GM18867 (cell line): ENCODE measurements around the gene CEP89.
"Not testable (repeated sequence)": the region's sequence is repeated elsewhere in the genome, so short reads cannot be mapped to it uniquely, and the experiment has no call there.

Experiments used
- ATAC-seq: cut with Tn5 transposase; IDR thresholded peaks from one replicate; pipeline ENCODE4 v1.9.1; 2021; ENCODE audit warnings: mild to moderate bottlenecking, moderate library complexity; ENCODE audit not compliant: unreplicated experiment

Gene CEP89

DNA sequence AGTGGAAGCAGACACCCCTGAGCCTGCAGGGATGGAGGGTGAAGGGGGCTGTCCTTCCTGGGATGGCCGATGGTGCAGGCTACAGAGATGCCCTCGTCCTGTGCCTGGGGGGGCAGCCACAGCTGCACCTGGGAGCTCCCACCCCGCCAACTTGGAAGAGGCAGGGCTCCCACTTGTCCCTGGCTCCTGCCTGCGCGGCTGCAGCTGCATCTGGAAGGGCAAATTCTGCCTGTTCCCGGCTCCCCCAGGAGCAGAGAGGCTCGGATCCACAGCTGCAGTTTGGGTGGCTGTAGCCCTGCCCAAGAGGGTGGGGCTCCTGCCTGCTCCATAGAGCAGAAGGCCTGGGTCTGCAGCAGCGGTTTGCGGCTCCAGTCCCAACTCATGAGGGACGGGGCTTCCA lies 2.2 kb downstream of the CEP89 start:
- no peak for ATAC-seq

- no peak for ATAC-seq
Measured at GRCh38 chr19:32966750-32967149, 5.0 kb downstream of the CEP89 start.

DNA sequence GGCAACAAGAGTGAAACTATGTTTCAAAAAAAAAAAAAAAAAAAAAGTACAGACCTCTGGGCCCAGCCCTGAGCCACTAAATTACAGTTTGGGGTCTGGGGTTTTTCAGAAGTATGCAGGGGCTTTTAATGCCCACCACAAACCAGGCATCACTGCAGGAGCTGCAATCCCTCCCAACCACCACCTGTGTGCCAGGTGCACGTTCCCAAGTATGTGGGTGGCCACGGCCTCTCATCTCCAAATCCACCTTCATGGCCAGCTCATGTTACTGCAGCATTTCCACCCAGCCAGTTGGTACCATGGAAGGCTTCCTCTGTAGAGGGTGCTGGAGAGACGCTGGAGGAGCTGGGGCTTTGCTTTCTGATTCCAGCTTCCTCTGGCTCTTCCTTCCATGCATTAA lies 26.5 kb downstream of the CEP89 start:
- ATAC-seq: no peak

- not testable (repeated sequence) for ATAC-seq
Measured at GRCh38 chr19:32941273-32941672, 30.5 kb downstream of the CEP89 start.

DNA sequence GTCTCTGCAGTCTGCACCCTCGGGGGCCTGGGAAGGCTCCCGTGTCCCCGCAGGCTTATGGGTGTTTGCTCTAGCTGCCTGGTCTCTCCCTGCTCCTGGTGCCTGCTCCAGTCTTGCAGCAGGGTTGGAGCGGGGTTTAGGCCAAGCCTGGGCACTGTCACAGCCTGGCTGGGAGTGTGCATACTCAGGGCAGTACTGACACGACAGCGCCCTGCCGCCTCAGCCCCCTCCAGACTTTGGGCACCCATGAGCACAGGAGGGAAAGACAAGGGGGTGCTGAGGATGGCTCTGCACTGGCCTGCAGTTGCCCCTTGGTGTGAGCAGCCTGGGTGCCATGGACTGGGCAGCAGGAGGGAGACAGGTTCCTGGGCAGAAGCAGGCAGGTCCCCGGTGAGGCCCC lies 35.7 kb downstream of the CEP89 start:
- no peak for ATAC-seq

- no peak for ATAC-seq
Measured at GRCh38 chr19:32935629-32936028, 36.1 kb downstream of the CEP89 start.

DNA sequence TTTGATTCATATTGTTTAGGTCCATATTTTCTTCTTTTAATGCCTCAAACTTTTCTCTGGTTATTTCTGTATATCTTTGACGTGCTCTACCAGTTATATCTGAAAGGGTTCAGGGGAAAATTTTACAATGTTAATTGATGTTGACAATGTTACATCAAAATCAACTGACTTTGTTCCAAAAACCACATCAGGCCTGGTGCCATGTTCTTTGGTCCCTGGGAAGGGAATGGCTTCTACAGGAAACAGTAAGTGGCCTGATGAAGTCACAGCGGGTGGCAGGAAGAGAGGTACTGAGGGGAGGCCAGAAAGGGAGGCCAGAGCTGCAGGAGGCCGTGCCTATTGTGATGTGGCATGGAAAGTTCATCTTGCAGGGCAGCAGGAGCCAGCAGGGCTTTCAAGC lies 38.2 kb downstream of the CEP89 start:
- no peak for ATAC-seq

- ATAC-seq: no peak
Measured at GRCh38 chr19:32930567-32930966, 41.2 kb downstream of the CEP89 start.

GRCh38 chr19:32928806-32929205 lies 43.0 kb downstream of the CEP89 start:
- ATAC-seq: no peak

- ATAC-seq: no peak
Measured at GRCh38 chr19:32924200-32924599, 47.6 kb downstream of the CEP89 start.

DNA sequence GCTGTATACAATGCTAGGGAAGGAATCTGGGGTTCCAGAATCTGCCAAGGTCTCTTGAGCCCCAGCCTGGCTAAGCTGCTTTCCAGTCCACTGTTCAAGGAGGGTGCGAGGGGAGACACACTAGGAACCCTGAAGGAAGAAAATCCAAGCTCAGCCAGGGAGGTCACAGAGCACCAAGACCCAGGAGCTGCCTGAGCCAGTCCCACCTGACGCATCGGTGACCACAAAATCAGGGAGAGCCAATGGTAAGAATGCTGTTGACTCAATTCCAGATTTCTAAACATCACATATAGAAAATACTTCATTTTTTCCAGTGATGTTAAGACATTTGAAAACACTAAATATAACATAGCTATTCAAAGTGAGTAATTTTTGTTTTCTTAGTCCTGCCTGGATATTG lies 50.1 kb downstream of the CEP89 start:
- no peak for ATAC-seq

DNA sequence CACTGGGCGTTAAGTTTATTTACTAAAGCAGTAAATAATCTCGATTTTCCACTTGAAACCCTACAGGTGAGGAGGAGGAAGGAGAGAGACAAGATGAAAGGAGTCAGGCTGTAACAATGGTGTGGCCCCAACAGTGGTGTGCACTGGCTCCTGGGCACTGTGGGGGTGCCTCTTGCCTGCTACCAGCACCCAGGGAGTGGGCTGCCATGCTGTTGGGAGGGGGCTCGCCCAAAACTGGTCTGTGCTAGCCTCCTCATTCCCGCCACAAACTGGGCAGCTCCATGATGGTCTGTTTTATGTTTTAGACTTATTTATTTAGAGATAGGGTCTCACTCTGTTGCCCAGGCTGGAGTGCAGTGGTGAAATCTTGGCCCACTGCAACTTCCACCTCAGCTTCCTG lies 52.4 kb downstream of the CEP89 start:
- no peak for ATAC-seq

GRCh38 chr19:32917616-32917996 lies 54.2 kb downstream of the CEP89 start:
- no peak for ATAC-seq

GRCh38 chr19:32916969-32917615 lies 54.7 kb downstream of the CEP89 start:
- no peak for ATAC-seq

GRCh38 chr19:32914879-32915660 lies 56.7 kb downstream of the CEP89 start:
- ATAC-seq: no peak

- ATAC-seq: no peak
Measured at GRCh38 chr19:32911467-32911866, 60.3 kb downstream of the CEP89 start.

DNA sequence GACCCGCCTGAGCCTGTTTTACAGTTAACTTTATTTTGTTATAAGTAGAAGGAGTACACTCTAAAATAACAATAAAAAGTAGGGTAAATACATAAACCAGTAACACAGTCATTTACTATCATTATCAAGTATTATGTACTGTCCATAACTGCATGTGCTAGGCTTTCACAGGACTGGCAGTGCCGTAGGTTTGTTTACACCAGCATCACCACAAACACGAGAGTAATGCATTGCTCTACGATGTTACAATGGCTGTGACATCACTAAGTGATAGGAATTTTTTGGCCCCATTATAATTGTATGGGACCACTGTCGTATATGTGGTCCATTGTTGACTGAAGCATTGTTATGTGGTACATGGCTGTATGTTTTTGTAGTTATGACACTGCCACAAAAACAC lies 60.9 kb downstream of the CEP89 start:
- no peak for ATAC-seq

DNA sequence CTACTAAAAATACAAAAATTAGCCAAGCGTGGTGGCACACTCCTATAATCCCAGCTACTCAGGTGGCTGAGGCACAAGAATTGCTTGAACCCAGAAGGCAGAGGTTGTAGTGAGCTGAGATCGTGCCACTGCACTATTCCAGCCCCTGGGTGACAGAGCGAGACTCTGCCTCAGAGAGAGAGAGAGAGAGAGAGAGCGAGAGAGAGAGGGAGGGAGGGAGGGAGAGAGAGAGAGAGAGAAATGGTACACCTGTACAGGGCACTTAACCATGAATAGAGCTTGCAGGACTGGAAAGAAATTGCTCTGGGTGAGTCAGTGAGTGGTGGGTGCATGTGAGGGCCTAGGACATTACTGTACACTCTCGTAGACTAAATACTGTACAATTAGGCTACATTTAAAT lies 61.7 kb downstream of the CEP89 start:
- ATAC-seq: no peak

DNA sequence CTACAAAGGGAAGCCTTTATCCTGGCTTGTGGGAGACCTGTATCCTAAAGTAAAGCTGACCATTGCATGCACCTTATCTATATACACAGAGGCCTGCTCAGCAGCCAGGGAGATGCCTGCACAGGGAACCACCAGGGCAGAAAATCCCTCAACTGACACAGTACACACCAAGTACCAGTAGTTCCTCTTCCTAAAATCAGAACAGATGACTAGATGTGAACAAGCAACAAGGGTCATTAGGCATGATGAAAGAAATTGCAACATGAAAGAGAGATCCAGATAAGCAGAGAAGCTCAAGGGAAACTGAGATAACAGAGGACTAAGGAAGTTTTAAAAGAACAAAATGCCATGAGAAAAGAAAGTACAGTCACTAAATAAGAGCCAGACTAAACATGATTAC lies 62.5 kb downstream of the CEP89 start:
- no peak for ATAC-seq

DNA sequence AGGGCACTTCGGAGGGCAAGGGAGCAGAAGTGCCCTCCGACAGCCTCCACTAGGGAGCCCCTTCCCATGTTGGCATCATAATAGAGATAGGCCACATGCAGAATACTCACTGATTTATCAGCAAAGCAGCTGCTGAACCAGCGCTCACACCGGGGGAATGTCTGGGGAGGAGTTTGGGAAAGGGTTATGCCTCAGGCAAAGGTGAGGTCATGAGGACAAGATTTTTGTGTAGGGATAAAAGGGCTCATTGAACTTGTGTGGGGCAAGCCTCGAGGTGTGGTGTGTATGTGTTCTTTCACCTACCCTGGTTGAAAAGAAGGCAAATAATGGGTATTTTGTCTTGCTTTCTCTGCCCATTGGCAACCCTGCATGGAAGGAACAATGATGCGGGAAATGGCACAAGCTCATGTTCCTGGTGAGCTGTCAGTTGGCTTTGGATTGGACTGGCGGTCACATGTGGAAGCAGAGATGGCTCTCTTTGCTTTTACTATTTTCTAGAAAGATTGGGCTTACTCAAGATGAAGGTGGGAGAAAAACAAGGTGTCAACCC lies 63.0 kb downstream of the CEP89 start:
- ATAC-seq: no peak

- ATAC-seq: no peak
Measured at GRCh38 chr19:32902448-32902847, 69.3 kb downstream of the CEP89 start.

- ATAC-seq: no peak
Measured at GRCh38 chr19:32901504-32902161, 70.1 kb downstream of the CEP89 start.
